Testis (tissue), 3 donors: Measurements from ENCODE around the gene FBLN5. TPM values are rescaled to one million over a fixed set of nuclear protein-coding genes. Genes with fewer than 3 reads are reported as not detected.

Source experiments
- DNase-seq: peaks from one replicate; pipeline ENCODE4 v3.0.0-alpha.2; 2019
- H3K27ac ChIP-seq, 2 donors: fragments of 200-600 bp; sonication (generic); one replicate each; pipeline ENCODE4 v1.5.1; 2019
- H3K27me3 ChIP-seq: fragments of 200-600 bp; sonication (generic); one replicate; pipeline ENCODE4 v1.5.1; 2019
- H3K36me3 ChIP-seq: fragments of 200-600 bp; sonication (generic); one replicate; pipeline ENCODE4 v1.5.1; 2017; ENCODE audit warnings: low read depth; ENCODE audit errors: missing control alignments
- H3K4me1 ChIP-seq: fragments of 200-600 bp; sonication (generic); one replicate; pipeline ENCODE4 v1.5.1; 2019
- H3K4me3 ChIP-seq, 2 donors: fragments of 200-600 bp; sonication (generic); one replicate each; pipeline ENCODE4 v1.5.1; 2017 to 2019
- H3K9me3 ChIP-seq: fragments of 200-600 bp; sonication (generic); one replicate; pipeline ENCODE4 v1.5.1; 2017
- CTCF ChIP-seq, 3 experiments: fragments of 450-650 bp in 2 of 3; fragments of 200-600 bp in 1 of 3; sonication (generic) in 1 of 3; IDR thresholded peaks; one replicate each; pipeline ENCODE4 v1.5.1; 2016 to 2019; ENCODE audit warnings: antibody characterized with exemption in 3 of 3, mild to moderate bottlenecking in 2 of 3, moderate library complexity in 1 of 3
- POLR2A ChIP-seq: fragments of 450-650 bp; IDR thresholded peaks from one replicate; pipeline ENCODE4 v1.6.1; 2017; ENCODE audit warnings: antibody characterized with exemption, mild to moderate bottlenecking, moderate library complexity
- WGBS, 2 donors: methylation state at CpG; one replicate each; pipeline ENCODE4 v1.1.5; 2018; 5-methylcytosine and 5-hydroxymethylcytosine counted together
- intact Hi-C: fragments of 100-400 bp; cut with DNase I; formaldehyde crosslinking; loops from one replicate; pipeline ENCODE4 v1.15.1; 2023; ENCODE audit warnings: low total_unique reads
- polyA plus RNA-seq: library from polyadenylated mRNA; stranded (reverse); fragments of 350-450 nt; fragmentation: Illumina TruSeq; extraction: RNeasy Lipid Tissue Mini Kit (QIAGEN cat#74804); gene quantifications from one replicate; pipeline ENCODE4 v1.2.3, GENCODE V29; 2014; ENCODE audit warnings: low read depth, low replicate concordance; ENCODE audit not compliant: insufficient read depth
- total RNA-seq, 2 donors: library from RNA; depleted of rRNA; stranded (reverse); fragments of >200 nt; gene quantifications; one replicate each; pipeline ENCODE4 v1.2.3, GENCODE V29; 2016

FBLN5 gene
- total and polyA plus RNA-seq, 3 donors from 2014 or later: 88.1 to 118 (median 110) TPM

- Histone ChIP-seq H3K27ac (peak overlapping the region in 1 of 2 donors; percentile 79), H3K4me1 (peaks cover 17% of the 10 kb centered on the region)
Measured at GRCh38 chr14:91919814-91920213, 27.7 kb downstream of the FBLN5 start.

GRCh38 chr14:91918186-91918883 is 29.2 kb downstream of the FBLN5 start:
- peak; percentile 82 for DNase-seq
- Histone ChIP-seq H3K27ac (peak overlapping the region in 1 of 2 donors; percentile 79), H3K36me3 (no peaks in the 10 kb centered on the region), H3K4me1 (peaks cover 17% of the 10 kb centered on the region), H3K9me3 (no peaks in the 10 kb centered on the region), H3K4me3 (no peak overlapping the region), H3K27me3 (no peaks in the 10 kb centered on the region)
- intact Hi-C loops: no loop called here
- TF ChIP-seq POLR2A (no peak), CTCF (IDR thresholded peaks at IDR 0.05) (no peak)
- WGBS, 2 donors: 35 to 40% methylated on average over 4 to 5 of the region's 5 CpGs

More at GRCh38 chr14:91919814-91920213, 27.7 kb downstream of the FBLN5 start:
- WGBS, 2 donors: 43 to 45% methylated on average over 2 to 4 of the region's 4 CpGs
- H3K4me3 ChIP-seq: no peak overlapping the region
- intact Hi-C loops: no loop called here
- TF ChIP-seq POLR2A (no peak), CTCF (IDR thresholded peaks at IDR 0.05) (no peak)
- DNase-seq: peak; percentile 69
- no peaks in the 10 kb centered on the region for H3K9me3 ChIP-seq
- H3K36me3 ChIP-seq: no peaks in the 10 kb centered on the region
- H3K27me3 ChIP-seq: no peaks in the 10 kb centered on the region

GRCh38 chr14:91912035-91912434 is 35.5 kb downstream of the FBLN5 start:
- 77 to 80% methylated on average over 5 of the region's 5 CpGs for WGBS, 2 donors
- intact Hi-C loops: no loop called here
- H3K27ac ChIP-seq: no peak overlapping the region

GRCh38 chr14:91911474-91912032 is 35.9 kb downstream of the FBLN5 start:
- H3K4me1 ChIP-seq: peaks cover 8% of the 10 kb centered on the region
- WGBS, 2 donors: 50 to 53% methylated on average over 9 of the region's 9 CpGs
- TF ChIP-seq POLR2A (no peak), CTCF (IDR thresholded peaks at IDR 0.05) (peak in 1 of 3 experiments; percentile 11)
- peak; percentile 48 for DNase-seq
- no peak overlapping the region for H3K4me3 ChIP-seq
- no peak overlapping the region for H3K27ac ChIP-seq
- no peaks in the 10 kb centered on the region for H3K27me3 ChIP-seq
- intact Hi-C loops: no loop called here
- no peaks in the 10 kb centered on the region for H3K9me3 ChIP-seq
- H3K36me3 ChIP-seq: no peaks in the 10 kb centered on the region

More at GRCh38 chr14:91912035-91912434, 35.5 kb downstream of the FBLN5 start:
- Histone ChIP-seq H3K36me3 (no peaks in the 10 kb centered on the region), H3K9me3 (no peaks in the 10 kb centered on the region), H3K4me3 (no peak overlapping the region), H3K4me1 (peaks cover 8% of the 10 kb centered on the region), H3K27me3 (no peaks in the 10 kb centered on the region)
- no peak for DNase-seq
- TF ChIP-seq CTCF (IDR thresholded peaks at IDR 0.05) (no peak), POLR2A (no peak)
